ENCODE results near the gene SCAF8.
"Not testable (repeated sequence)": the region's sequence is repeated elsewhere in the genome, so short reads cannot be mapped to it uniquely, and the experiment has no call there.

The SCAF8 gene

GRCh38 chr6:154785075-154785474, 51.9 kb downstream of the SCAF8 start:
- no peak for TF ChIP-seq ZNF274 (IDR thresholded peaks at IDR 0.05; ENCODE audit: low read depth, low read length)
- no peak overlapping the region for H3K4me3 ChIP-seq (ENCODE audit: low read length)

GRCh38 chr6:154786144-154786868, 53.1 kb downstream of the SCAF8 start:
- TF ChIP-seq ZNF274 (IDR thresholded peaks at IDR 0.05; ENCODE audit: low read depth, low read length) = no peak
- H3K4me3 ChIP-seq (ENCODE audit: low read length) = no peak overlapping the region

- H3K4me3 ChIP-seq (ENCODE audit: low read length) = no peak overlapping the region
- TF ChIP-seq ZNF274 (IDR thresholded peaks at IDR 0.05; ENCODE audit: low read depth, low read length) = no peak
These were observed 58.5 kb downstream of the SCAF8 start for GRCh38 chr6:154791556-154792317.

- no peak overlapping the region for H3K4me3 ChIP-seq (ENCODE audit: low read length)
- no peak for TF ChIP-seq ZNF274 (IDR thresholded peaks at IDR 0.05; ENCODE audit: low read depth, low read length)
These were observed 59.1 kb downstream of the SCAF8 start for GRCh38 chr6:154792325-154792724.

- no peak overlapping the region for H3K4me3 ChIP-seq (ENCODE audit: low read length)
- no peak for TF ChIP-seq ZNF274 (IDR thresholded peaks at IDR 0.05; ENCODE audit: low read depth, low read length)
These were observed 59.5 kb downstream of the SCAF8 start for GRCh38 chr6:154792761-154793160.

GRCh38 chr6:154796484-154796883, 63.3 kb downstream of the SCAF8 start:
- TF ChIP-seq ZNF274 (IDR thresholded peaks at IDR 0.05; ENCODE audit: low read depth, low read length) = no peak

GRCh38 chr6:154797857-154798256, 64.6 kb downstream of the SCAF8 start:
- TF ChIP-seq ZNF274 (IDR thresholded peaks at IDR 0.05; ENCODE audit: low read depth, low read length) = no peak
- no peak overlapping the region for H3K4me3 ChIP-seq (ENCODE audit: low read length)

More at GRCh38 chr6:154796484-154796883, 63.3 kb downstream of the SCAF8 start:
- H3K4me3 ChIP-seq (ENCODE audit: low read length) = no peak overlapping the region

- H3K4me3 ChIP-seq (ENCODE audit: low read length) = no peak overlapping the region
- no peak for TF ChIP-seq ZNF274 (IDR thresholded peaks at IDR 0.05; ENCODE audit: low read depth, low read length)
These were observed 67.1 kb downstream of the SCAF8 start for GRCh38 chr6:154800338-154800737.

- no peak for TF ChIP-seq ZNF274 (IDR thresholded peaks at IDR 0.05; ENCODE audit: low read depth, low read length)
- no peak overlapping the region for H3K4me3 ChIP-seq (ENCODE audit: low read length)
These were observed 72.2 kb downstream of the SCAF8 start for GRCh38 chr6:154805288-154805911.

GRCh38 chr6:154806804-154807203, 73.6 kb downstream of the SCAF8 start:
- no peak overlapping the region for H3K4me3 ChIP-seq (ENCODE audit: low read length)
- no peak for TF ChIP-seq ZNF274 (IDR thresholded peaks at IDR 0.05; ENCODE audit: low read depth, low read length)

GRCh38 chr6:154811663-154812062, 78.4 kb downstream of the SCAF8 start:
- not testable (repeated sequence) for H3K4me3 ChIP-seq (ENCODE audit: low read length)

- no peak overlapping the region for H3K4me3 ChIP-seq (ENCODE audit: low read length)
- no peak for TF ChIP-seq ZNF274 (IDR thresholded peaks at IDR 0.05; ENCODE audit: low read depth, low read length)
These were observed 80.8 kb downstream of the SCAF8 start for GRCh38 chr6:154814063-154814462.

GRCh38 chr6:154815938-154816820, 83.0 kb downstream of the SCAF8 start:
- H3K4me3 ChIP-seq (ENCODE audit: low read length) = no peak overlapping the region
- no peak for TF ChIP-seq ZNF274 (IDR thresholded peaks at IDR 0.05; ENCODE audit: low read depth, low read length)

GRCh38 chr6:154821099-154821498, 87.9 kb downstream of the SCAF8 start:
- no peak for TF ChIP-seq ZNF274 (IDR thresholded peaks at IDR 0.05; ENCODE audit: low read depth, low read length)
- H3K4me3 ChIP-seq (ENCODE audit: low read length) = no peak overlapping the region
